Neuronal stem cell (in vitro differentiated cells): ENCODE data around the gene OR51I2.

Experiments
- DNase-seq: peaks from one replicate; pipeline ENCODE4 v3.0.0-alpha.2; 2013; ENCODE audit warnings: low spot score
- H2AFZ ChIP-seq: one replicate; pipeline ENCODE4 v1.6.1; 2013; ENCODE audit warnings: mild to moderate bottlenecking, low read length, inconsistent platforms
- H2AK5ac ChIP-seq: 2 replicates; pipeline ENCODE4 v1.6.1; 2013; ENCODE audit warnings: low read depth, mild to moderate bottlenecking, inconsistent platforms, low read length, moderate library complexity, mixed read lengths
- H2BK120ac ChIP-seq: 2 replicates; pipeline ENCODE4 v1.6.1; 2013; ENCODE audit warnings: low read depth, mild to moderate bottlenecking, inconsistent platforms, low read length, moderate library complexity, mixed read lengths
- H2BK12ac ChIP-seq: one replicate; pipeline ENCODE4 v1.6.1; 2013; ENCODE audit warnings: low read length, inconsistent platforms
- H2BK15ac ChIP-seq: 2 replicates; pipeline ENCODE4 v1.6.1; 2013; ENCODE audit warnings: mild to moderate bottlenecking, low read length, inconsistent platforms, mixed read lengths
- H2BK5ac ChIP-seq: one replicate; pipeline ENCODE4 v1.6.1; 2013; ENCODE audit warnings: inconsistent platforms, mild to moderate bottlenecking, low read length, moderate library complexity
- H3K14ac ChIP-seq: one replicate; pipeline ENCODE4 v1.6.1; 2013; ENCODE audit warnings: low read length, inconsistent platforms
- H3K18ac ChIP-seq: 2 replicates; pipeline ENCODE4 v1.6.1; 2013; ENCODE audit warnings: low read length, inconsistent platforms
- H3K23ac ChIP-seq: 2 replicates; pipeline ENCODE4 v1.6.1; 2013; ENCODE audit warnings: low read depth, mild to moderate bottlenecking, mixed read lengths, low read length, inconsistent platforms; ENCODE audit not compliant: poor library complexity
- H3K27ac ChIP-seq: replicated peaks from 3 replicates; pipeline ENCODE4 v1.5.1; 2013; ENCODE audit warnings: low read length, inconsistent platforms
- H3K27me3 ChIP-seq, 3 experiments: 2 replicates each; pipeline ENCODE4 v1.6.1; 2013; ENCODE audit warnings: low read length in 3 of 3, mild to moderate bottlenecking in 2 of 3, inconsistent platforms in 1 of 3, low read depth in 1 of 3, mixed read lengths in 1 of 3, moderate library complexity in 1 of 3; ENCODE audit not compliant: control insufficient read depth in 3 of 3, insufficient read depth in 3 of 3
- H3K36me3 ChIP-seq, 2 donors: replicated peaks in 1 of 2; 2 replicates each; pipeline ENCODE4 v1.6.1; 2013; ENCODE audit warnings: low read length in 2 of 2; ENCODE audit not compliant: control insufficient read depth in 2 of 2, insufficient read depth in 2 of 2
- H3K4ac ChIP-seq: 2 replicates; pipeline ENCODE4 v1.6.1; 2013; ENCODE audit warnings: inconsistent platforms, mild to moderate bottlenecking, low read length, moderate library complexity
- H3K4me1 ChIP-seq, 2 donors: 1 replicate in 1 of 2; 2 replicates in 1 of 2; pipeline ENCODE4 v1.6.1; 2013; ENCODE audit warnings: low read length in 2 of 2, low read depth in 1 of 2; ENCODE audit not compliant: control insufficient read depth in 2 of 2, insufficient read depth in 1 of 2
- H3K4me2 ChIP-seq: one replicate; pipeline ENCODE4 v1.6.1; 2013; ENCODE audit warnings: mild to moderate bottlenecking, low read length, inconsistent platforms; ENCODE audit not compliant: insufficient read depth, poor library complexity, severe bottlenecking
- H3K4me3 ChIP-seq, 2 donors: 2 replicates each; pipeline ENCODE4 v1.5.1; 2013; ENCODE audit warnings: low read length in 2 of 2, mild to moderate bottlenecking in 2 of 2, inconsistent platforms in 1 of 2, moderate library complexity in 1 of 2
- H3K79me1 ChIP-seq: one replicate; pipeline ENCODE4 v1.6.1; 2013; ENCODE audit warnings: low read depth, mild to moderate bottlenecking, inconsistent platforms, low read length, moderate library complexity
- H3K9ac ChIP-seq: one replicate; pipeline ENCODE4 v1.6.1; 2013; ENCODE audit warnings: mild to moderate bottlenecking, low read depth, low read length, inconsistent platforms; ENCODE audit not compliant: poor library complexity
- H3K9me3 ChIP-seq, 2 donors: replicated peaks in 1 of 2; 2 replicates each; pipeline versions ENCODE3 to v1.6.1; 2013; ENCODE audit warnings: low read length in 2 of 2, mild to moderate bottlenecking in 2 of 2, inconsistent platforms in 1 of 2, low read depth in 1 of 2, mixed read lengths in 1 of 2, moderate library complexity in 1 of 2; ENCODE audit not compliant: control insufficient read depth in 2 of 2, insufficient read depth in 1 of 2
- H4K8ac ChIP-seq: one replicate; pipeline ENCODE4 v1.6.1; 2013; ENCODE audit warnings: low read depth, mild to moderate bottlenecking, inconsistent platforms, low read length, moderate library complexity
- H4K91ac ChIP-seq: one replicate; pipeline ENCODE4 v1.6.1; 2013; ENCODE audit warnings: low read length, low read depth, mild to moderate bottlenecking, inconsistent platforms; ENCODE audit not compliant: poor library complexity
- WGBS, 2 donors: extraction: QIAGEN DNeasy Blood & Tissue Kit; methylation state at CpG; one replicate each; pipeline ENCODE4 v1.1.7; 2013; ENCODE audit warnings: missing lambda C conversion rate in 2 of 2, mixed read lengths in 1 of 2; ENCODE audit not compliant: insufficient read length in 2 of 2, insufficient replicate concordance in 1 of 2; ENCODE audit errors: extremely low coverage in 2 of 2; 5-methylcytosine and 5-hydroxymethylcytosine counted together

OR51I2 gene

DNA sequence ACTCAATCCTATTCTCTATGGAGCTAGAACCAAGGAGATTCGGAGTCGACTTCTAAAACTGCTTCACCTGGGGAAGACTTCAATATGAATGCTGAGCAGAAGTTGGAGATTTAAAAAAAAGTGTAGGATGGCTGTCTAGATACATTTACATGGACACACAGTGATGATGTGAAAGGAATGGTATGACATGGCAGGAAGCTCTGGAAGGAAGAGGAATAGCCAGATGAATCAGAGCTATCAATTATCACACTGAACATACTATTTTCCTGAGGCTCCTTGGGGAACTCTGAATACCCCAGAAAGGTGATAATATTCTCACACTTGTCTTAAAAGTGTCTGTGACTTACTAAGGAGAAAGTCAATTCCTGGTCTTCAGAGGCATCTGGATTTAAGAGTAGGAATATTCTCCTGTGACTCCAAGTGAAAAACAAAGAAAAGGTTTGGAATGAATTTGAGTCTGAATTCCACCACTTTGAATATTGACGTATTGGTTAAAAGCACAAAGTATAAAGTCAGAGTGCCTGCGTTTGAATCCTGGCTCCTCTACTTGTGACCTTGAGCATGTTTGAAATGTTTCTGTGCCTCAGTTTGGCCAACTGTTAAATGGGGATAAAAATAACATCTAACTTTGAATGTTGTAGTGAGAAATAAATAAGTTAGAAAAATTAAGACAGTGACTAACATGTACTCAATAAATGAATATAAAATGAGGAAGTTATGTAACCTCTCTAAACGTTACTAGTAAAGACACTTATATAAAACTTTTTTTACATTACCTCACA lies 40.6 kb downstream of the OR51I2 start:
- no peak overlapping the region for H2BK5ac ChIP-seq
- DNase-seq = no peak
- H3K9ac ChIP-seq = no peak overlapping the region
- no peak overlapping the region for H4K8ac ChIP-seq
- no peak overlapping the region for H2BK12ac ChIP-seq
- no CpG with 5 or more reads among the region's 5 CpGs for WGBS, 2 donors
- H3K27ac ChIP-seq = no peak overlapping the region
- H3K4me1 ChIP-seq = peaks cover 0 to 3% of the 10 kb centered on the region in 2 donors
- no peak overlapping the region for H3K23ac ChIP-seq
- H3K4me2 ChIP-seq = no peak overlapping the region
- H3K36me3 ChIP-seq = no peaks in the 10 kb centered on the region
- H2AK5ac ChIP-seq = no peak overlapping the region
- H3K27me3 ChIP-seq = no peaks in the 10 kb centered on the region
- no peak overlapping the region for H2BK15ac ChIP-seq
- H2BK120ac ChIP-seq = no peak overlapping the region
- H3K9me3 ChIP-seq = no peaks in the 10 kb centered on the region
- H3K4ac ChIP-seq = no peak overlapping the region
- no peak overlapping the region for H2AFZ ChIP-seq
- no peaks in the 10 kb centered on the region for H3K79me1 ChIP-seq
- H4K91ac ChIP-seq = no peak overlapping the region
- H3K4me3 ChIP-seq = no peak overlapping the region
- no peak overlapping the region for H3K18ac ChIP-seq
- H3K14ac ChIP-seq = no peak overlapping the region

DNA sequence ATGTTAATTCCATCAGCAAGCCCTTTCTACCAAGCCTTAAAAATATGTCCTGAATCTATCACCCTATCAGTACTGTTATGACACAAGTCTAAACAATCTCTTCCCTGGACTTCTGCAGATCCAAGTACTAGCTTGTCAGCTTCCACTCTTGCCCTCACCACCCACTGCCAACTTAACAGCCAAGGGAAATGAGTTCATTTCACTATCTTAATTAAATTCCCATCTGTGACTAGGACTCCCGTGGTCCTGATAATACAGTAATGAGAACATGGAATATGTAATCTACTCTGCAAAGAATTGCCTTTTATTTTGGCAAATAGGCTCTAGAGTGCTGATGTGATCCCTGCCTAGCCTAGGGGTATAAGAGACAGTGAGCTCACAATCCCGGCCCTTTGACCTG lies 50.5 kb downstream of the OR51I2 start:
- H3K79me1 ChIP-seq = no peaks in the 10 kb centered on the region
- DNase-seq = no peak
- no peaks in the 10 kb centered on the region for H3K36me3 ChIP-seq
- H2BK5ac ChIP-seq = no peak overlapping the region
- no peak overlapping the region for H3K14ac ChIP-seq
- no peak overlapping the region for H3K4me2 ChIP-seq
- H3K9ac ChIP-seq = no peak overlapping the region
- no peak overlapping the region for H2BK15ac ChIP-seq
- H2BK12ac ChIP-seq = no peak overlapping the region
- no peak overlapping the region for H3K23ac ChIP-seq
- H3K9me3 ChIP-seq = no peaks in the 10 kb centered on the region
- H3K4me3 ChIP-seq = no peak overlapping the region
- no peak overlapping the region for H3K4ac ChIP-seq
- H3K27ac ChIP-seq = no peak overlapping the region
- no CpG with 5 or more reads among the region's 2 CpGs for WGBS, 2 donors
- H4K91ac ChIP-seq = no peak overlapping the region
- H2AFZ ChIP-seq = no peak overlapping the region
- H3K27me3 ChIP-seq = no peaks in the 10 kb centered on the region
- H3K4me1 ChIP-seq = no peaks in the 10 kb centered on the region
- no peak overlapping the region for H2BK120ac ChIP-seq
- H4K8ac ChIP-seq = no peak overlapping the region
- H3K18ac ChIP-seq = no peak overlapping the region
- no peak overlapping the region for H2AK5ac ChIP-seq

DNA sequence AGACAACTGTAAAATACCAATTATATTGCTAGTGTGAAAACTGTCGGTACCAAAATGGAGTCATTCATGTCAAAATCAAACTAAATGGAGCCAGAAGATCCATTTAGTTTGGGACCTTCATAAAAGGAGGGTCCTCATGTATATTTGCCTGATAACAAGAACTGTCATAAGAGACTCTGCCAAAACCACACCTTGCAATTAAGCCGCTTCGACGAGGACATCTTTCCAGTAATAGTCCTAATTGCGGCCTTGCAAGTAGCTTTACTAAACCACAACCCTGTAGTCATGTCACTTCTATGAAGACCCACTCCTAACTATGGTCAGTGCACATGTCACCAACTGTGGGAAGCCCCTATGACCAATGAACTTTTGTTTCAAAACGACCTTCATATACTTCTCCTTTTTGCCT lies 51.3 kb downstream of the OR51I2 start:
- H3K18ac ChIP-seq = no peak overlapping the region
- no peak overlapping the region for H2BK12ac ChIP-seq
- no peak overlapping the region for H3K4me2 ChIP-seq
- H3K4me1 ChIP-seq = no peaks in the 10 kb centered on the region
- no peaks in the 10 kb centered on the region for H3K36me3 ChIP-seq
- H2BK15ac ChIP-seq = no peak overlapping the region
- H2BK5ac ChIP-seq = no peak overlapping the region
- whole genome bisulfite sequencing, 2 donors = no CpG with 5 or more reads among the region's 6 CpGs
- no peak overlapping the region for H3K14ac ChIP-seq
- H3K9ac ChIP-seq = no peak overlapping the region
- no peak overlapping the region for H2AFZ ChIP-seq
- no peak overlapping the region for H3K23ac ChIP-seq
- no peak overlapping the region for H4K8ac ChIP-seq
- no peak overlapping the region for H2BK120ac ChIP-seq
- no peaks in the 10 kb centered on the region for H3K27me3 ChIP-seq
- no peak overlapping the region for H3K4ac ChIP-seq
- no peak overlapping the region for H2AK5ac ChIP-seq
- no peak overlapping the region for H3K4me3 ChIP-seq
- DNase-seq = no peak
- no peaks in the 10 kb centered on the region for H3K79me1 ChIP-seq
- H3K27ac ChIP-seq = no peak overlapping the region
- no peaks in the 10 kb centered on the region for H3K9me3 ChIP-seq
- no peak overlapping the region for H4K91ac ChIP-seq

DNA sequence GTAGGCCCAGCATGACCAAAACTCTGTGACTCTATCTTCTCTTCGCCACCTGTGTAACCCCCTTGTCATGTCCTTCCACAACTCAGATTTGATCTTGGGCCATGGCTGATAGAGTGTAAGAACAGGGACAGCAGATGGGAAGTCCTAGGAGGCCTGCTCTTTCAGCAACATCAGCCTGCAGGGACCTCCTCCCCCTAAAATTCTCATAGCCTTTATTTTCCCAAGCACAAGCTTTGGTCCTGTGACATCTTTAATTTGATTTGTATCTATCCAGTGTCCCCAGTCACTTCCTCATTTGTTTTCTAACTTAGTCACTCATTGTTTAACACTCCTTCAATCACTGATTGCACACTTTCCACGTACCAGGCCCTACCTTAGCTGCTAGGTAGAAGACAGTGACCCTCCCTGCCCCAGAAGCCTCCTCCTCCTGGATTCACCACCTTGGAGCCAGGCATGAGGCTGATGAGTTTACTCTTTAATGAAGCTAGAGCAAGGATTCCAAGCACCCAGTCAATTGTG lies 55.3 kb downstream of the OR51I2 start:
- H3K4me2 ChIP-seq = no peak overlapping the region
- H3K9ac ChIP-seq = no peak overlapping the region
- no peak overlapping the region for H4K91ac ChIP-seq
- H4K8ac ChIP-seq = no peak overlapping the region
- H2BK120ac ChIP-seq = no peak overlapping the region
- no peak overlapping the region for H2AK5ac ChIP-seq
- no peak overlapping the region for H2BK5ac ChIP-seq
- no peak overlapping the region for H2AFZ ChIP-seq
- H3K27ac ChIP-seq = no peak overlapping the region
- H3K4me1 ChIP-seq = no peaks in the 10 kb centered on the region
- H2BK12ac ChIP-seq = no peak overlapping the region
- H3K4ac ChIP-seq = no peak overlapping the region
- DNase-seq = no peak
- H3K79me1 ChIP-seq = no peaks in the 10 kb centered on the region
- no peak overlapping the region for H2BK15ac ChIP-seq
- H3K27me3 ChIP-seq = no peaks in the 10 kb centered on the region
- H3K36me3 ChIP-seq = no peaks in the 10 kb centered on the region
- H3K9me3 ChIP-seq = no peaks in the 10 kb centered on the region
- no peak overlapping the region for H3K14ac ChIP-seq
- no peak overlapping the region for H3K18ac ChIP-seq
- no peak overlapping the region for H3K23ac ChIP-seq
- WGBS, 2 donors = no CpG with 5 or more reads among the region's 2 CpGs
- H3K4me3 ChIP-seq = no peak overlapping the region
